GM13977 (cell line): ENCODE measurements around the gene TSPAN9.

Source experiments
- DNase-seq: peaks from one replicate; pipeline ENCODE4 v3.0.0; 2012; ENCODE audit warnings: low spot score
- CTCF ChIP-seq: IDR thresholded peaks from 2 replicates; pipeline ENCODE4 v1.5.1; 2012; ENCODE audit warnings: mild to moderate bottlenecking, control low read depth; ENCODE audit not compliant: insufficient read depth; ENCODE audit errors: extremely low read depth, missing control alignments
- in situ Hi-C: fragments of 300-500 bp; cut with MboI; formaldehyde crosslinking; loops from one replicate; pipeline ENCODE4 v1.12.0; 2022; ENCODE audit warnings: low sequenced_read_pairs, low pct_unique_long_range_greater_than_20kb, mixed read lengths, inconsistent platforms; ENCODE audit not compliant: unreplicated experiment

The TSPAN9 gene

GRCh38 chr12:3267690-3268089, 190.5 kb downstream of the TSPAN9 start:
- in situ Hi-C loops = loop anchor here (10.0 kb wide), 1 partner anchor 133 kb away; no protein-coding TSS in a partner anchor
- no peak for TF ChIP-seq CTCF
- no peak for DNase-seq

GRCh38 chr12:3269594-3269993, 192.4 kb downstream of the TSPAN9 start:
- no peak for TF ChIP-seq CTCF
- in situ Hi-C loops = loop anchor here (10.0 kb wide), 1 partner anchor 135 kb away; no protein-coding TSS in a partner anchor
- DNase-seq = no peak

GRCh38 chr12:3271146-3271545, 194.0 kb downstream of the TSPAN9 start:
- in situ Hi-C loops = no loop called here
- TF ChIP-seq CTCF = no peak
- no peak for DNase-seq

- in situ Hi-C loops = no loop called here
- no peak for TF ChIP-seq CTCF
- no peak for DNase-seq
Measured at GRCh38 chr12:3271639-3272038, 194.5 kb downstream of the TSPAN9 start.

GRCh38 chr12:3272958-3273357, 195.8 kb downstream of the TSPAN9 start:
- TF ChIP-seq CTCF = no peak
- in situ Hi-C loops = no loop called here
- no peak for DNase-seq

GRCh38 chr12:3273409-3273853, 196.3 kb downstream of the TSPAN9 start:
- no peak for TF ChIP-seq CTCF

GRCh38 chr12:3274664-3275063, 197.5 kb downstream of the TSPAN9 start:
- no peak for TF ChIP-seq CTCF
- in situ Hi-C loops = no loop called here
- DNase-seq = no peak

More at GRCh38 chr12:3273409-3273853, 196.3 kb downstream of the TSPAN9 start:
- no peak for DNase-seq
- in situ Hi-C loops = no loop called here
